SK-N-MC (cell line): Measurements from ENCODE around the gene CASP4.

Experiments used
- EZH2 ChIP-seq: fragments of 200-600 bp; sonication (generic); IDR thresholded peaks from one replicate; pipeline ENCODE4 v1.6.1; 2017; ENCODE audit warnings: antibody characterized with exemption
- POLR2AphosphoS5 ChIP-seq: IDR thresholded peaks from 2 replicates; pipeline ENCODE4 v1.6.1; 2012; ENCODE audit warnings: mild to moderate bottlenecking, low read depth, low read length, borderline replicate concordance

DNA sequence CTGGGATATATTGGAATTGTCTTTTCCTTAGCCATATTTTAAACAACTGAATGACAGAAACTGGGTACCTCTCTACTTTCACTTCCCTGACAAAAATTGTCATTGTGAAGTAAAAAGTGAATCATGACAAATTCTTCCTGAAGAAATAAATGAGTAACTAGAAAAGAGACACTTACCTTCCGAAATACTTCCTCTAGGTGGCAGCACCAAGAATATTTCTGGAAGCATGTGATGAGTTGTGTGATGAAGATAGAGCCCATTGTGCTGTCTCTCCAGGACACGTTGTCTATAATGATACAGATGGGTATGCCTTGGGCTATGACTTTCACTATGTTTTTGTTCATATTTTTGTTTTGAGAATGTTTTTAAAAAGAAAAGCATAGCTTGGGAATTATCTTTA is 21.5 kb downstream of the CASP4 start:
- no peak for TF ChIP-seq EZH2
- no peak for TF ChIP-seq POLR2AphosphoS5
